GM18499 (cell line): ENCODE data around the gene SGMS2.
"Not testable (repeated sequence)": the region's sequence is repeated elsewhere in the genome, so short reads cannot be mapped to it uniquely, and the experiment has no call there.

ENCODE experiments used
- ATAC-seq: cut with Tn5 transposase; IDR thresholded peaks from one replicate; pipeline ENCODE4 v1.9.1; 2021; ENCODE audit warnings: moderate number of reproducible peaks; ENCODE audit not compliant: insufficient read depth, unreplicated experiment

SGMS2 gene

GRCh38 chr4:107901213-107901934 is 76.6 kb downstream of the SGMS2 start:
- no peak for ATAC-seq

GRCh38 chr4:107902715-107903114 is 78.0 kb downstream of the SGMS2 start:
- peak; percentile 56 for ATAC-seq

DNA sequence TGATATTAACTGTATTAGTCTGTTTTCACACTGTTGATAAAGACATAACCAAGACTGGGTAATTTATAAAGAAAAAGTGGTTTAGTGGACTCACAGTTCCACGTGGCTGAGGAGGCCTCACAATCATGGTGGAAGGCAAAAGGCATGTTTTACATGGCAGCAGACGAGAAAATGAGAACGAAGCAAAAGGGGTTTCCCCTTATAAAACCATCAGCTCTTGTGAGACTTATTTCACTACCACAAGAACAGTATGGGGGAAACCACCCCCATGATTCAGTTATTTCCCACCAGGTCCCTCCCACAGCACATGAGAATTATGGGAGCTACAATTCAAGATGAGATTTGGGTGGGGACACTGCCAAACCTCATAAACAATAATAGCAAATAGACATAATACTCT is 80.3 kb downstream of the SGMS2 start:
- ATAC-seq, result not testable (repeated sequence)

DNA sequence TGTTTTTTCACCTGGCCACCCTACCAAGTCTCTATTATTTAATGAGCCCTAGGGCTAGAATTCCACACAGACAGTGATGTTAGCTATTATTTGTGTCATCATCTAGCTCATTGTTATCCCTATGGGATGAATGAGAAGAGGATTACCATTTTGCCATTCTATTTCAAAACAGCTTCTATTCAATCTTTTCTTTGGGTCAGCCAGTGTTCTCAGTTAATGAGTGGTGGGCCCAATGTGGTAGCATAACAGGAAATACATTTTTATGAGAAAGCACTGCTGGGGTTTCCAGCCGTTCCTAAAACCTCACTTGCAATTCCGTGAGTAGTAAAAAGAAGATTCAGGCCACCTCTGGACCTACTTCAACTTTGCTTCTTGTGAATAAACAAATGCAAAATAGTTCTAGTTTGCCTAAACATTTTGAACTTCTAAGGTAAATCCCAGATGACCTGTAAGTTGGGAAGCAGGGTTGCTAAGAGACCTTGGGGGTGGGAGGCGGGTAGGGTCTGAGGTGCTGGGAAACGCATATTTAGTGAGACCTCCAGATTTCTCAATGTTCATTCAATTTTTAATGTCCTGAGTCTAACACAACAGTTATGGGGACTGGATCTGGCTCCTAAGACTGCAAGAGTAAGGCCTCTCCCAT is 81.8 kb downstream of the SGMS2 start:
- no peak for ATAC-seq

- no peak for ATAC-seq
Observed at GRCh38 chr4:107908377-107908776, 83.6 kb downstream of the SGMS2 start.

DNA sequence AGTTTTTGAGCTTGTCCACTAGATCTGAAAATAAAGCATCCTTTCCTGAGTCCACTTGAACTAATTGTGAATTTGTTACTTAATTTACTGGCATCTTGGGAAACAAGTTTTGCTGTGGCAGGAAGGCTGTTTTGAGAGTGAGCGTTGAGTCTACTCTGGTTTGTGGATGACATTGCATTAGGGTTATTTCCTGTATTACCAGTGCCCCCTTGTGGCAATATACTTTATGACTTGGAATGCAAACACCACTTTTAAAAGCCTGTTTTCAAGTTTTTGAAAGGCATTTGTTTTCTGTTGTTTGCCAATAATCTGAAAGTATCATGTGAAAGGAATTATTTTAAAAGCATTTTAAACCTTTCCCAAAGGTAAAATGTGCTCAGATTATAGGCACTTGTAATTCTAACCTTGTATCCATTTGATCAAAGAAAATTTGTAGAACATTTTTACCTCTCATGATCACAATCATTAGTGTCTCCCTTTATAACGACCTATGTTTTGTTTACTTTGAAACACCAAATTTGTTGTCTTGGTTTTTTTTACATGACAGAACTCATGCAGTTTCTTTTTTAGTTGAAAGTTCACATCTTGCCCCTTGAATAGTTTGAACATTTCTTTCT is 88.7 kb downstream of the SGMS2 start:
- peak; percentile 71 for ATAC-seq

GRCh38 chr4:107915220-107915619 is 90.5 kb downstream of the SGMS2 start:
- no peak for ATAC-seq

DNA sequence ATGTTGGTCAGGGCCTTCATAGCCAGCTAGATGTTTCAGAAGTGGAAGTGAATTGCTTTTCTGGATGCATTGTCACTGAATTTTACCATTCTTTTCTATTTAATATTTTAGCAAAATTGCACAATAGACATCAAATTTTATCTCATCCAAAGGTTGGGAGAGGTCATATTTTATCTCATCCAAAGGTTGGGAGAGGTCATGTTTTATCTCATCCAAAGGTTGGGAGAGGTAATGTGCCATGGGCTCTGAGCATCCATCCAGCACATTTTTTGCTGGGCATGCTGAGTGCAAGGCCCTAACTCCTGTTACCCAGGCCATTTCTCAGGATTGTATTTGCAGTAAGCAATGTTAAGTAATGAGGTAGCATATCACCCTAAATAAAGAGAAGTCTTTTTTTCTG is 91.9 kb downstream of the SGMS2 start:
- no peak for ATAC-seq

DNA sequence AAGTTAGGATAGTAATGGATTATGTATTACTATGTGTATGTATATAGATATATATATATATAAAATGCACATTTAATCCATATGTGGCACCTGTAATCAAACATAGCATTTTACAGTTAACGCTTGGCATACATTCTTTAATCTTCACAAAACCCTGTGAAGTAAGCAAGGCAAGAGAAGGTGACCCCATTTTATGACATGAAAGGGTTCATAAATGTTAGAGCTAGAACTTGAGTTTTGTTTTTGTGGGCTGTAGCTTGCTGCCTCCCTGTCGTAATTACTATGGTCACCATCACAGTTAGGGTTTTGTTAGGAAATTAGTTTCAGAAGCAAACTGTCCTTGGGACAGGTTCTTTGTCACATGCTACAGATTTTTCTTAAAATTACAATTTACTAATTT is 92.8 kb downstream of the SGMS2 start:
- ATAC-seq, result no peak

DNA sequence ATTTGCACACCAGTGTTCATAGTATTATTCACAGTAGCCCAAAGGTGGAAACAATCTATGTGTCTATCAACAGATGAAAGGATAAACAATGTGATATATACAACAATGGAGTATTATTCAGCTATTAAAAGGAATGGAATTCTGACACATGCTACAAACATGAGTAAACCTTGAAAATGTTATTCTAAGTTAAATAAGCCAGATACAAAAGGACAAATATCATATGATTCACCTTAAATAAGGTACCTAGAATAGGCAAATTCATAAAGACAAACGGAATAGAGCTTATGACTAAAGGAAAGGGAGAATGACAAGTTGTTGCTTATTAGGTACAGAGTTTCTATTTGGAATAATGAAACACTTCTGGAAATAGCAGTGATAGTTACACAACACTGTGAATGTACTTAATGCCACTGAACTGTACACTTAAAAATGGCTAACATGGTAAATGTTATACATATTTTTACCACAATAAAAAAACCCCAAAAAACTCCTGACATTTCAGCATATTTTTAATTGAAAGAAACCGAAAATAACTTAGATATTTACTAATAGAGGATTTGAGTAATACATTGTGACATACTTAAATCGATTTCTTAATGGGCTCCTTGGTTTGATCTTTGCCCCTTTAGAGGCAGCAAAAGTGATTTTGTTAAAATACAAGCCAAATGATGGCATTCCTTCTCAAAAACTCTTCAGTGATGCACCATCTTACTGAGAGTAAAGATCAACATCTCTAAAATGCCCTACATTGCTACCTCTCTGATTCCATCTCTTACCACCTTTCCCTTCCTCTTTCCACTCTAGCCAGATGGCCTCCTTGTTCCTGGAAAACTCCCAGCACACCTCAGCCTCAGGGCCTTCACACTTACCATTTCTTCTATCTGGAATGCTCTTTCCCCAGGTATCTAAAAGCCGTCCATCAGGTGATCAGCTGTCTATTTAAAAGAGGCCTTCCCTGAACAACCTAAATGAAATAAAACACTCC is 98.0 kb downstream of the SGMS2 start:
- ATAC-seq, result no peak

DNA sequence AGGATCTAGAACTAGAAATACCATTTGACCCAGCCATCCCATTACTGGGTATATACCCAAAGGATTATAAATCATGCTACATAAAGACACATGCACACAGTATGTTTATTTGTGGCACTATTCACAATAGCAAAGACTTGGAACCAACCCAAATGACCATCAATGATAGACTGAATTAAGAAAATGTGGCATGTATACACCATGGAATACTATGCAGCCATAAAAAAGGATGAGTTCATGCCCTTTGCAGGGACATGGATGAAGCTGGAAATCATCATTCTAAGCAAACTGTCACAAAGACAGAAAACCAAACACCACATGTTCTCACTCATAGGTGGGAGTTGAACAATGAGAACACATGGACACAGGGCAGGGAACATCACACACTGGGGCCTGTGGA is 101.0 kb downstream of the SGMS2 start:
- ATAC-seq, result not testable (repeated sequence)

- not testable (repeated sequence) for ATAC-seq
Observed at GRCh38 chr4:107926875-107927274, 102.1 kb downstream of the SGMS2 start.

- ATAC-seq, result peak; percentile 88
Observed at GRCh38 chr4:107930821-107931774, 106.4 kb downstream of the SGMS2 start, which contains the start of gene CYP2U1. Gene CYP2U1, plus strand, starts transcription at chr4:107931549. Its CDS starts 95 bp downstream, at chr4:107931644.

GRCh38 chr4:107931775-107932321 is 107.1 kb downstream of the SGMS2 start:
- peak; percentile 18 for ATAC-seq

GRCh38 chr4:107935246-107935645 is 110.5 kb downstream of the SGMS2 start:
- ATAC-seq, result no peak

DNA sequence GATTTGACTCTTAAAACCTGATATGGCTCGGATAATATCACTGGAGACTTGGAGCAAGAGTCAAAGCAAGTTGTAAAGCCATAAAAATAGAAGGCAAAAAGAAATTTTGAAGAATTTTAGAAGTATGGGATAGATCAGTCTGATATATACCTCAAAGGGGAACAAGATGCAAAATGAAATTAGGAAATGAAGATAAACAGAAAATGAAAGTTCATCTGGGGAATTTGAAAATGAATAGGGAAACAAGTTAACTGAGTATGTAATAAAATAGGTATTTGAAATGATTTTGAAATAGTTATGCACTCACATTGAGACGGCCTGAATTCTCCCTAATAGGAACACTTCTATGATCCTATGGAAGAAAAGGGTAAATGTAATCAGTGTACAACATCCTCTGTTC is 112.3 kb downstream of the SGMS2 start:
- ATAC-seq, result peak; percentile 49

DNA sequence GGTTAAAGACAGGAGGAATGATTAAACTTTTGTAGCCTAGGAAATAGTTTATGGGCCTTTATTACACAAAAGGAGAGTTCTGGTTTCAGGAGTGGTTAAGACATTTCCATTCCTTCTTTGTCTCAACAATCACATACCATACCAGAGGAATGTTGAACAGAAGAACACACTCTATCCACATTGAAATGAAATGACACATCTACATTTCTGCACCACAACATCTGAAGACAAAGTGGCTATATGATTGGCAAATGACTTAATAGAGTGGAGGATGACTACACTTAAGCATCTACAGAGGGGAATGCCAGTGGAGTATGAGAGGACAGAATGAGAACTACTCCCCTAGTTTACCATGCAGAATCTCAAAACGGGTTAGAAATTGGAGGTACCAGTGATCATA is 114.6 kb downstream of the SGMS2 start:
- ATAC-seq, result no peak

GRCh38 chr4:107945809-107946208 is 121.1 kb downstream of the SGMS2 start:
- no peak for ATAC-seq
